ENCODE results near the gene AIFM1.

AIFM1 gene

GRCh38 chrX:130165703-130166502, at the start of gene AIFM1:
AIFM1 (minus strand) TSS chrX:130165841; CDS start chrX:130165656, 185 bp downstream.
- peak within 1 kb of the TSS; percentile 71 for H3K27ac ChIP-seq
- DNase-seq (ENCODE audit: low read depth, low spot score) = peak; percentile 81

- DNase-seq (ENCODE audit: low read depth, low spot score) = no peak
- no peak overlapping the region for H3K27ac ChIP-seq
These were observed 47.7 kb upstream of the AIFM1 start for GRCh38 chrX:130213376-130213775.

- H3K27ac ChIP-seq = no peak overlapping the region
- no peak for DNase-seq (ENCODE audit: low read depth, low spot score)
These were observed 46.7 kb upstream of the AIFM1 start for GRCh38 chrX:130212371-130212770.

- no peak for DNase-seq (ENCODE audit: low read depth, low spot score)
- H3K27ac ChIP-seq = no peak overlapping the region
These were observed 46.0 kb upstream of the AIFM1 start for GRCh38 chrX:130211415-130212186.

GRCh38 chrX:130204647-130205046, 39.0 kb upstream of the AIFM1 start:
- H3K27ac ChIP-seq = no peak overlapping the region
- no peak for DNase-seq (ENCODE audit: low read depth, low spot score)

GRCh38 chrX:130197464-130197863, 31.8 kb upstream of the AIFM1 start:
- DNase-seq (ENCODE audit: low read depth, low spot score) = no peak
- no peak overlapping the region for H3K27ac ChIP-seq

GRCh38 chrX:130196466-130196865, 30.8 kb upstream of the AIFM1 start:
- H3K27ac ChIP-seq = no peak overlapping the region
- no peak for DNase-seq (ENCODE audit: low read depth, low spot score)

- no peak overlapping the region for H3K27ac ChIP-seq
- DNase-seq (ENCODE audit: low read depth, low spot score) = no peak
These were observed 25.2 kb upstream of the AIFM1 start for GRCh38 chrX:130190801-130191200.

- DNase-seq (ENCODE audit: low read depth, low spot score) = no peak
- no peak overlapping the region for H3K27ac ChIP-seq
These were observed 21.0 kb upstream of the AIFM1 start for GRCh38 chrX:130186651-130187050.

GRCh38 chrX:130184857-130185256, 19.2 kb upstream of the AIFM1 start:
- DNase-seq (ENCODE audit: low read depth, low spot score) = no peak

GRCh38 chrX:130184168-130184567, 18.5 kb upstream of the AIFM1 start:
- no peak overlapping the region for H3K27ac ChIP-seq
- no peak for DNase-seq (ENCODE audit: low read depth, low spot score)

More at GRCh38 chrX:130184857-130185256, 19.2 kb upstream of the AIFM1 start:
- H3K27ac ChIP-seq = no peak overlapping the region

GRCh38 chrX:130179579-130180215, 14.1 kb upstream of the AIFM1 start:
- DNase-seq (ENCODE audit: low read depth, low spot score) = no peak
- H3K27ac ChIP-seq = no peak overlapping the region

GRCh38 chrX:130179170-130179569, 13.5 kb upstream of the AIFM1 start:
- H3K27ac ChIP-seq = no peak overlapping the region
- DNase-seq (ENCODE audit: low read depth, low spot score) = no peak

- no peak for DNase-seq (ENCODE audit: low read depth, low spot score)
- H3K27ac ChIP-seq = no peak overlapping the region
These were observed 11.3 kb upstream of the AIFM1 start for GRCh38 chrX:130176942-130177341.

- H3K27ac ChIP-seq = no peak overlapping the region
- no peak for DNase-seq (ENCODE audit: low read depth, low spot score)
These were observed 10.7 kb upstream of the AIFM1 start for GRCh38 chrX:130176354-130176776.

GRCh38 chrX:130174937-130175336, 9.3 kb upstream of the AIFM1 start:
- no peak for DNase-seq (ENCODE audit: low read depth, low spot score)
- H3K27ac ChIP-seq = no peak overlapping the region

- DNase-seq (ENCODE audit: low read depth, low spot score) = no peak
- no peak overlapping the region for H3K27ac ChIP-seq
These were observed 8.5 kb upstream of the AIFM1 start for GRCh38 chrX:130174045-130174704.

GRCh38 chrX:130173190-130173895, 7.7 kb upstream of the AIFM1 start:
- no peak overlapping the region for H3K27ac ChIP-seq
- no peak for DNase-seq (ENCODE audit: low read depth, low spot score)

GRCh38 chrX:130172127-130172845, 6.6 kb upstream of the AIFM1 start:
- DNase-seq (ENCODE audit: low read depth, low spot score) = no peak

More at GRCh38 chrX:130172127-130172845, 6.6 kb upstream of the AIFM1 start:
- H3K27ac ChIP-seq = no peak overlapping the region
